NCI-H82 treated with DMSO at 0.1 percent for 48 hours (cell line): ENCODE results near the gene CHST11.
"Not testable (repeated sequence)": the region's sequence is repeated elsewhere in the genome, so short reads cannot be mapped to it uniquely, and the experiment has no call there.

Experiments
- DNase-seq: peaks from one replicate; lab custom pipeline; 2025; ENCODE audit not compliant: unreplicated experiment; lab: John Stamatoyannopoulos, UW

The CHST11 gene

GRCh38 chr12:104729610-104730446 is 273.1 kb downstream of the CHST11 start:
- no peak for DNase-seq

DNA sequence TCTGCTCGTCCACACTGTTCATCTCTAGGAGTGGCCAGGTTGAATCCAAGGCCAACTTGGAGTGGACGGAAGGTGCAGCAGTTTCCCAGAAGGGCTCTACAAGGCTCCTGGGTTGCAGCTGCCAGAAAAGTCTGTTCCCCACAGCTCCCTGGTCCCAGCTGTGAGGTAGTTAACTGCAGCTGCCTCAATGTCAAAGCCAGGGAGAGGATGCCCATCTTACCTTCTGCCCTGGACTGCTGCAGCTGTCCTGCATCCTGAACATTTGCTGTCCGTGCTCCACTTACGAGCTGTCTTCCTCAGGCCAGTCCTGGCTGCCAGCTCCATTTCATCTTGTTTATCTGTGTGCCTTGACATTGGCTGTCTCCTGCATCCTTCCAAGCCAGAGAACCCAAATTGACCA is 274.0 kb downstream of the CHST11 start:
- DNase-seq = no peak

- no peak for DNase-seq
Observed at GRCh38 chr12:104733717-104734175, 277.0 kb downstream of the CHST11 start.

DNA sequence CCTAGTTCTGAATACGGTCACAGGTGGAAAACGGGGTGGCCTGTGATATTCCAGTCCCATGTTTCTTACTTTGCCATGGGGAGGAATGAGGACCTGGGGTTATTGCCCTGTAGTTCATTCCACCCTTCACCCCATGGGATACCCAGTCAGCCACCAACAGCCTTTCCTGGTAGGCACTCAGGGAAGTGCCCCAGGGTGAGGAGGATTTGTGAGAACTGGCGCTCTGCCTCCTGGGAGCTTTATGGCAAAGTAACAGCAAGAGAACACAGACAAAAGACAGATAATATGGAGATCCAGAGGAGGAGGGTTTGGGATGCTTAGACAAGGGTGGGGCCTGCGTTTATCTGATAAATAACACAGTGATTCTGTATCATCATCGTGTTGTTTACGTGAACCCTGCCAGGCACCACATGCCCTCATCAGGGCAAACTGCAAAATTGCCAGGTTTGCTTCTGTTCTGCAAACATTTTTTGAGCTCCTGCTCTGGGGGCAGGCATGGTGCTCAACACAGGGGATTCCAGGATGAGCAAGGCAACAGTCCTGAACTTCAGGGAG is 277.9 kb downstream of the CHST11 start:
- no peak for DNase-seq

DNA sequence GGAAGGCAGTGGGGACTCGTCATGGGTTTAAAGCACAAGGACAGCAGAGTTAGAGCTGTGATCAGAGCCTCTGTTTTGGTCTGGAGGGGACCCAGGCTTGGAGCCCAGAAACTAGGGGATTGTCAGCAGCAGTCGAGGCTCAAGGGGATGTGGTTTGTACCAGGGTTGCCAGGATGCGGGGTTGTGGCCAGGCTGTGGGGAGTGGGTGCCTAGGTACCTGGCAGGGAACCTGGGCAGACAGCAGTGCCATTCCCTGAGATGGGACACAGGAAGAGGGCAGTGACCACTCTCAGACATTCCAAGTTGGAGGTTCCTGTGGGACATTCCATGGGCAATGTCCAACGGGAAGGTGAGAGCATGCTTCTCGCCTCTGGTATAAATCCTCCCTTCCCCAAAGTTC is 279.1 kb downstream of the CHST11 start:
- no peak for DNase-seq

- DNase-seq = no peak
Observed at GRCh38 chr12:104736307-104736706, 279.6 kb downstream of the CHST11 start.

GRCh38 chr12:104737113-104737512 is 280.4 kb downstream of the CHST11 start:
- no peak for DNase-seq

DNA sequence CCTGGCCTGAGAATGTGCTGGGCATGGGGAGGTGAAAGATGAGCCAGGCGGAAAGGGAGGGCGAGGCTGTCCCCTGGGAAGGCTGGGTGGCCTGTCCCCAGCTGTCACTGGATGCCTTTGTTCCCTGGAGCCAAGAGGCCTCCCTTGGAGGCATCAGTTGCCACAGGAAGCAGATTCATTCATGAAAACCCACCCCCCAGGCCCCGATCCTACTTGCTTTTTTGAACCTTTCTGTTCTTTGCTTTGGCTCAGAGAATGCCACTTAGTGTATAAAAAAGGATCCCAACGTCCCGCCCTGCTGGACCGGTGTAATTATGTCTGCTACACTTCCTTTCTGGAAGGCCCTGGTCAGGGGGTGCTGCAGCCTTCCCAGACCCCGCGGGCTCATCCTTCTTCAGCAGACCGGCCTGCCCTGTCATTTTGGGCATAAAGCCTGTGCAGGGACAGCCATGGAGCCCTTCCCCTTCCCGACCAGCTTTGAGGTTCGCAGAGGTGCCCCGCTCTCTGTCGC is 281.1 kb downstream of the CHST11 start:
- peak; percentile 17 for DNase-seq

DNA sequence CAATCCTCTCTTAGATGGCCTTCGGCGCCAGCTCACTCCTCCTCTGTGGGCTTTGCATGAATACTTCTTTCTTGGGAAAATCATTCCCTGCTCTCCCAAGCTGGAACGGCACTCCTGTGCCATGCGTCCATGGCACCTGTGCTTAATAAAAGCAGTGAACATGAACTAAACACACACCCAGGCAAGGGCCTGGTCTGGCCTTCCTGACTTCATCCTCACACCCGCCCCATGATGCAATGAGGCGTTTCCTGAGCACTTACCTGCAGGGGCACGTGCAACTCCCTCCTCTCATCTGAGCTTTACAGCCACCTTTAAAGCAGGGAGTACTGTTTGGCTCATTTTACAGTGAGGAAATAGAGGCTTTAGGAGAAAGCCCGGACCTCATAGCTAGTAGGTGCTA is 281.6 kb downstream of the CHST11 start:
- no peak for DNase-seq

- DNase-seq = no peak
Observed at GRCh38 chr12:104738776-104739642, 282.3 kb downstream of the CHST11 start.

DNA sequence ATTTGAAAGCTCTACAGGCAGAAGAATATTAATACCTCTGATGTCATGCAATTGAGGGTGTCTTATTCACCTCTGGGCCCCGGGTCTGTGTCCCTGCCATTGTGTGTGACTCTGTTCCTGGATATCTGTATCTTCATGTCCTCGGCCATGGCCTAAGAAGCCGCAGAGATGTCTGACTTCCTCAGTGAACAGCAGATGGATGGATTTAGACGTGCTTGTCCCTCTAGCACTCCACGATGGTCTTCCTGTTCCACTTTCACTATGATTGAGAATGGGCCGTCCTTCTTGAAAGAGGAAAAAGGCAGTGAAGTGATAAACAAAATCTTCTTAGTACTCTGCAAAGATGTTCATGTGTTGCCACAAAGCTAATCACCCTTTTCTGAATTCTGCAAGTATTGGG is 283.9 kb downstream of the CHST11 start:
- DNase-seq = no peak

- DNase-seq = no peak
Observed at GRCh38 chr12:104741077-104741476, 284.3 kb downstream of the CHST11 start.

- no peak for DNase-seq
Observed at GRCh38 chr12:104741497-104742367, 285.0 kb downstream of the CHST11 start.

DNA sequence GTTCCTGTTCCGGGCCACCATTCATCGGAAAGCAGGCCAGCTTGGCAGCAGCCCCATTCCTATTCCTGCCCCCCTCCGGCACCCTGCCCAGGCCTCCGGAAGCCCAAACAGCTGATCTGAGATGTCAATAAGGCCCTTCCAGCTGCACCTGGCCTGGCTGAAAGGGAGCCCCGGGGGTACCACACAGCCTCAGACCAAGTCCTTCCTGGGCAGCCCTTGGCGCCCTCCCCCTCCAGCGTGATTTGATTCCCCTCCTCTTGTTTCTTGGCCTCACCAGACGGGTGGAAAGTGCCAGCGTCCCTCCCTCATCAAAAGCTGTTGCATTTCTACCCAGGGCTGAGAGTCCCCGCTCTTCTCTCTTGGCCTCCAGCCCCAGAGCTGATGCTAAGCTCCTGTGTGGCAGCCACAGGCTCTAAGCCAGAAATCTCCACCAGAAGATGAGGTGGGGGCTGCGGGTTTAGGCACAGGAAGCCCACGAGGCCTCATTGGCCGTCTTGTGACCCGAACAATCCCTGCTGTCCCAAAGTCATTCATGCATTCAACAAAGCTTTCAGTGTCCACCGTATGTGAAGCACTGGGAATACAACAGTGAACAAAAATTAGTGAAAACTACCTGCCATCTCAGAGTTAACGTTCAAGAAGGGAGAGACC is 285.9 kb downstream of the CHST11 start:
- DNase-seq = no peak

DNA sequence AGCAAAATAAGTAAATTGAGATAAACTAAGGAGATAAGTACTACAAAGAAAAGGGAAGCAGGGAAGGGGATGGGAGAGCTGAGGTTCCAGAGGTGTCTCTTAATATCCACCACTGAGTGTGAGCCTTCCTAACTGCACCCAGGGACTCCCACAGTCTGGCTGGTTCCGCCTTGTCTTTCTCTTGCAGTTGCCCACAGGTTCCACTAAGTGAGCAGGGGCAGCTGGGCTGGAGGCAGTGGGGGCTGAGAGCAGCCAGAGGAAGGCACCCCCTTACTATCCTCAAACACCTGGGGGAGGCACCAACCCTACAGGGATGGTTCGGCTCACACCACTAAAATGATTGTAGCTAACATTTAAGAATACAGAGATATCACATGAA is 286.4 kb downstream of the CHST11 start:
- DNase-seq = no peak

DNA sequence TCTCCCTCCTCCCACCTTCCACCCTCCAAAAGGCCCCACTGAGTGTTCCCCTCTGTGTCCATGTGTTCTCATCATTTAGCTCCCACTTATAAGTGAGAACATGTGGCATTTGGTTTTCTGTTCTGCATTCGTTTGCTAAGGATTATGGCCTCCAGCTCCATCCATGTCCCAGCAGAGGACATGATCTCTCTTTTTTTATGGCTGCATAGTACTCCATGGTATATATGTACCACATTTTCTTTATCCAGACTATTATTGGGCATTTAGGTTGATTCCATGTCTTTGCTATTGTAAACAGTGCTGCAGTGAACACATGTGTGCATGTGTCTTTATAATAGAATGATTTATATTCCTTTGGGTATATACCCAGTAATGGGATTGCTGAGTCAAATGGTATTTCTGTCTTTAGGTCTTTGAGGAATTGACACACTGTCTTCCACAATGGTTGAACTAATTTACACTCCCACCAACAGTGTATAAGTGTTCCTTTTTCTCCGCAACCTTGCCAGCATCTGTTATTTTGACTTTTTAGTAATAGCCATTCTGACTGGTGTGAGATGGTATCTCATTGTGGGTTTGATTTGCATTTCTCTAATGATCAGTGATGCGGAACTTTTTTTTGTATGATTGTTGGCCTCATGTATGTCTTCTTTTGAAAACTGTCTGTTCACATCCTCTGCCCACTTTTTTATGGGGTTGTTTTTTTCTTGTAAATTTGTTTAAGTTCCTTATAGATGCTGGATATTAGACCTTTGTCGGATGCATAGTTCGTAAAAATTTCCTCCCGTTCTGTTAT is 287.2 kb downstream of the CHST11 start:
- not testable (repeated sequence) for DNase-seq

GRCh38 chr12:104746467-104747088 is 289.8 kb downstream of the CHST11 start:
- DNase-seq = no peak

DNA sequence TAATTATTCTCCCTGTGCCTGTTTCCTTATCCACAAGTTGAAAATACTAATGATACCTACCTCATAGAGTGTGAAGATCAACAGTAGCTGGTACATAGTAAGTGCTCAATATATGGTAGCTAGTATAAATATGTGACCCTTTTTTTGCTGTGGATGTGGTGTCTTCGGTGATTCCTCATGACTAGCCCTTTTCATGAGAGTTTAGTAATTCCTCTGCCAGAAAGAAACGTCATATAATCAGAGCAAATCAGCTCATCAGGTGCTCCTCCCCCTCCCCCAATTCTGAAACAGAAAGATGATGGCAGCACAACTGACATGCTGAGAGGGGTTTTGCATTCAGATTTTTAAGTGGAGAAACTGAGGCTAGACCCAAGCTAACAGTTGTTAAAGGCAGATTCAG is 290.6 kb downstream of the CHST11 start:
- no peak for DNase-seq

GRCh38 chr12:104747955-104748354 is 291.2 kb downstream of the CHST11 start:
- DNase-seq = no peak
